GM21360 (cell line): ENCODE measurements around the gene ACYP1.

Source experiments
- ATAC-seq: cut with Tn5 transposase; IDR thresholded peaks from one replicate; pipeline ENCODE4 v1.9.1; 2021; ENCODE audit warnings: mild to moderate bottlenecking, moderate library complexity; ENCODE audit not compliant: unreplicated experiment

Gene ACYP1

GRCh38 chr14:75063491-75064204 is at the start of gene ACYP1:
ACYP1 (minus strand) TSS chr14:75064024; CDS start chr14:75063553, 471 bp downstream.
- peak; percentile 93 for ATAC-seq

DNA sequence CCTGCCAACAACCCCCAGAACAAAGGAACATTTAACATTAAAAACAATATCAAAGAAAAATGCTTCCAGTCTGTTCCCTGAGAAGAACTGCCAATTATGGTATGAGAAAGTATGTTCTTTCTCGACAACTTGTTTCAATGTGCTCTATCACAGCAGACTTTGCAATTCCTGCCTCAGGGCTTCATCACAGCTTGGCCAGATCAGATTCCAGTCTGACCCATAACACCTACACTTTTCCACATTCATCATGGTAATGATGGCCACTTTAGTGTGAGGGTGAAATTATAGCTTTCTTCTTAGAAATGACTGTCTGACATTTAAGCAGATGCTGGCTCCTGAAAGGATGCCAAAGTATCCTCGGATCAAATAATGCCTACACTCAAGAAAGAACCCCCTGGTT is 46.1 kb upstream of the ACYP1 start:
- ATAC-seq: no peak

DNA sequence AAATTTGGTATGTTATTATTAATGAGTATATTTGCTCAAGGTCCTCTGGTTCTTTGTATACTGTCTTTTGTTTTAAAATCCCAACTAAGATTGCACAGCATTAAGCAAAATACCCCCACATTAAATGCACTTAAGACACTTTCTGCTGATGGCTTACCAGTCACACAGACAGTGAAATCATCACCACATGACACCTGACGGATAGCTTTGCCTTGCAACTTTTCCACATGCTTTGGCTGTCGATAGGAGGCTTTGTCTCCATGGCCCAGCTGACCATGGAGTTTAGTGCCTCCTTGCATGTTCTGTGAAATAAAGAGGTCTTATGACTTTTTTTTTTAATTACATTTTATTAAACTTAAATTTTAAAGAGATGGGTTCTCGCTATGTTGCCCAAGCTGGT is 43.4 kb upstream of the ACYP1 start:
- no peak for ATAC-seq

DNA sequence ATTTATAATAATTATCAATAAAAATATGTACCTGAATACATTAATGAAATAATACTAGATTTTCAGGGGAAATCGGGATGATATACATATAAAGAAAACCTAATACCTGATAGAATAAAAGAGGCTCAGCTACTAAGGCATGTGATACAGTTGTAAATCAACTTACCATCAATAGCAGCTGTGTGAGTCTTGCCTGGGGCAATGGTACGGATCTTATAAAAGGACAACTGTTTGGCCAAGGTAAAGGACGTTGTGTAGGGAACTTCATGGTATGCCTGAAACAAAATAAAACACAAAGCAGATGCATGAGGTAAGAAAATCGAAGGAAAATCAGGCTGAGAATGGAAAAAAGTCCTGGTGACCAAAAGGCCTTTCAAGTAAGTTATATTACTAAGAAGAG is 37.7 kb upstream of the ACYP1 start:
- no peak for ATAC-seq

GRCh38 chr14:75098682-75099081 is 34.9 kb upstream of the ACYP1 start:
- no peak for ATAC-seq

GRCh38 chr14:75098212-75098611 is 34.4 kb upstream of the ACYP1 start:
- ATAC-seq: no peak

DNA sequence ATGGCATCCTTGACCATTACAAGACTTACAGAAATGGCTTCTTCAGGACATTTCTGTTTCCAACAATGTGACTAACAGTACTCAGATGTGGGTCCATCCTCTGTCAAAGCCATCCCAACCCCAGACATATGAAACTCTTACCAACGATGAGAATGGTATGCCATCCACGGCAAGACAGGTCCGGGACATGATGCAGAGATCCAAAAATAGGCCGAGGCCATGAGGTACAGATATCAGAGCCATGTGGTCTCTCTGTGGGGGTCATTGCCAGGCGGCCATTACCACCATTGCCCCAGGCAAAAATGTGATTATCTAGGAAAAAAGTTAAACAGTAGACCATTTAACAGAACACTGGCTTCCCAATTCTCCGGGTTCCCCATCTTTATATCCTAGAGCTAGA is 33.1 kb upstream of the ACYP1 start:
- ATAC-seq: no peak

- no peak for ATAC-seq
Measured at GRCh38 chr14:75095690-75096089, 31.9 kb upstream of the ACYP1 start.

DNA sequence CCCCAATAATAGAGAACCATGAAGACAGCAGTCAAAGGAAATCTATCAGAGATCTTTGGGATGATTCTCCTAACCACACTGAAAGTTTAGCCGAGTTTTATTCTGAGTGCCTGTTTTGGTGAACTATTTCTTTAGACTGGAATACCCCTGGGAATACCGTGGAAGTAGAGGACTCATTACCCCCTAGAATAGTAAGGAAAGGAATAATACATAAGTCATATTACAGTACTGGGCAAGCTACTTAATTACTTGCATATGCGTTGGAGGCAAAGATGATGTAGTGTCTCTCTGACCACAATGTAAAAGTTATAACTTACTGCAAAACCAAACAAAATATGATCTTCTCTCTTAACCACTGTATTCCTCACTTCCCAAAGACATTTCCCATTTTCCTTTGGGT is 31.1 kb upstream of the ACYP1 start:
- ATAC-seq: no peak

DNA sequence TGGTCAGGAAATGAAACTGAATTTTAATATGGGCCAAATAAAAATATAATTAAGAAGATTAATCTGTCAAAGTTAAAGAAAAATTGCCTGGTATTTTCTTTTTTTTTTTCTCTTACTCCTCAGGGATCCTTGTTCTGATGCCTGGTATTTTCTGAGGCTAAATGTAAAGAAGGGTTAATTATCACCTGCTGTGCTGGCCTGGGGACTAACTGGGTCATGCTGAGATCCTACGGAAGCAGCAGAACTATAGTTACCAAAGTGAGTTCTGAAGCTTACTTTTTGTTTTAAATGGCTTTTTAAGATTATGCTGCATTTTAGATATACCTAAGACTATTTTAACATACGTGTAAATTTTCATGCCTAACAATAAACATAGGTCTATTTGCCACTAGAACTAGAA is 28.9 kb upstream of the ACYP1 start:
- ATAC-seq: no peak

DNA sequence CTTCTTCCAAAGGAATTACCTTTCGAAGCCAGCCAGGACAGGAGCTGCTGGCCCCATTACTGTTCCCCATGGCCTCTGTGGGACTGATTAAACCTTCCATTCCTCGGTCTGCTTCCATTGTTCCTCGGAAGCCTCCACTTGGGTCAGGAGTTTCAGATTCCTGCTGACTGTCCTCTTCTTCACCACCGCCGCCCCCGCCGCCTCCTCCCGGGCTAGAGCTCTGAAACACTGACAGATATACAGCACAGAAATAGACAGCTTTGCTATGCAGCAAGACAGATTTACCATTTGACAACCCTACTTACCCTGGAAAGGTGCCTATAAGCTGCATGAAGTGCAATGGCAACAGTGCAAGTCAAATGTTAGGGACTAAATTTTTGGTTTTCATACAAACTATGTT is 27.4 kb upstream of the ACYP1 start:
- ATAC-seq: no peak

GRCh38 chr14:75090353-75090752 is 26.5 kb upstream of the ACYP1 start:
- ATAC-seq: no peak

GRCh38 chr14:75088566-75089373 is 24.9 kb upstream of the ACYP1 start:
- no peak for ATAC-seq

- ATAC-seq: no peak
Measured at GRCh38 chr14:75088153-75088552, 24.3 kb upstream of the ACYP1 start.

DNA sequence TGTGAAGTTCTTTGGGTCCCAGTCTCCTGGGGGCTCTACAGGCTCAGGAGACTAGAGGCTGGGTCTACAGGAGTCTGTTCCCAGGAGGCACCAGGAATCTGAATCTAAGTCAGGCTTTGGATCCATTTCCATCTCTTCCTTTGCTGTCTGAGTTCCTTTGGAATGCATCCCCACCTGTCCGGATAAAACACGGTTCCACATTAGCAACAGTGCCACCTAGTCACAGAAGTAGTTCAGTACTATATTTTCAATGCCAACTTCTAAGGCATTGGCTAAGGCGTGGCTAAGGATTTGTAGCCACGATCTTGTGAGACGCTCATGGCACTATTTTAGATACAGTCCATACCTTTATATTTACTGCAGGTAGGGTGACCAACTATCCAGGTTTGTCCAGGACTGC is 20.7 kb upstream of the ACYP1 start:
- ATAC-seq: no peak

GRCh38 chr14:75083271-75083670 is 19.4 kb upstream of the ACYP1 start:
- ATAC-seq: no peak

- no peak for ATAC-seq
Measured at GRCh38 chr14:75081660-75082229, 17.9 kb upstream of the ACYP1 start.

- no peak for ATAC-seq
Measured at GRCh38 chr14:75079521-75079920, 15.7 kb upstream of the ACYP1 start.

DNA sequence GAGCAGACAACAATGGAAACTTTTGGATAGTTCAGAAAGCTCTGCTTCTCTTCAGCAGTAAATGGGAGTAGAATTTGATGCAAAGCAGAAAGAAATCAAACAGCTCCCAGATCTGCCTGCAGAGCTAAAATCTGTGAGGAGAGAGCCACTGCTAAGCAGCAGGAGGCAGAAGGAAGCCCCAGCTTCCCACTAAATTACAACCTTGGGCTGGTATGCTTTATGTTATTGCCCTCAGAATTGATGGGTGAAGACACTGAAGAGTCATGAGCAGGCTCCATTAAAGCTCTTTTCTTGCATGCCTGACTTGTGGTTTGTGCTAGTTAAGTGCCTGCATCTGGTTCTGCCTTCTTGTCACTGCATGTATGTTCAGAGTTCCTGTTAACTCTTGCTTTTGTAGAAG is 14.0 kb upstream of the ACYP1 start:
- ATAC-seq: no peak

DNA sequence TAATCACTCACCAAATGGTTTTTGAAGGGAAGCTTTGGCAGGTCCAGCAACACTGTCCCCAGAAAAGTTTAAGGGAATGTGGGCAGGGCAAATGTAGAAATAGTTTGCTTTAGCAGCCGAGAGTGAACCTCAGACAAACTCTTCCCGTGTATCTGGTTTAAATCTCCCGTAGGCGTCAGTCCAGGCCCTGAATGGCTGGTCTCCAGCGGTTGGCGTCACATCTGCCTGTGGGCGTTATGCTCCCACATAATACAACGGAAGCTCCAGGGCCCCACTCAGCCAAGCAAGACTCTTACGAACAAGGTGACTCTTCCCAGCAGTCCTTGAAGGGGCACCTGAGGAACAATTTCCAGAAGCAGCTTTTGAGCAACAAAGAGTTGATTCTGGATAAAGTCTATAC is 6.6 kb upstream of the ACYP1 start:
- ATAC-seq: no peak

DNA sequence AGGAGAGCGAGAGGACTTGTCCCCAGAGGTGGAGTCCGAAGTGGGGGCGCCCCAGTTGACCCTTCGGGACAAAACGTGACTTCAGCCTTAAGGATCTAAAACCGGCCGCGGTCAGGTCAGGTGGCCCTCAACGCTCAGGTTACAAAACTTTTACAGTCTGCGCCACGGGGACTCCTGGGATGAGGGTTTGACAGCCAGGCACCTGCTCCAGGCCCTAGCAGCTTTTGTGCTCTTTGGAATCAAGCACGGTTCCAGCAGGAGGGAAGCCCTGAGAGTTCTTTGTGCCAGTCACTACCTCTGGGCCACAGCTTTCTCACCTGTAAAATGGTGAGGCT is 6.0 kb upstream of the ACYP1 start:
- ATAC-seq: no peak

DNA sequence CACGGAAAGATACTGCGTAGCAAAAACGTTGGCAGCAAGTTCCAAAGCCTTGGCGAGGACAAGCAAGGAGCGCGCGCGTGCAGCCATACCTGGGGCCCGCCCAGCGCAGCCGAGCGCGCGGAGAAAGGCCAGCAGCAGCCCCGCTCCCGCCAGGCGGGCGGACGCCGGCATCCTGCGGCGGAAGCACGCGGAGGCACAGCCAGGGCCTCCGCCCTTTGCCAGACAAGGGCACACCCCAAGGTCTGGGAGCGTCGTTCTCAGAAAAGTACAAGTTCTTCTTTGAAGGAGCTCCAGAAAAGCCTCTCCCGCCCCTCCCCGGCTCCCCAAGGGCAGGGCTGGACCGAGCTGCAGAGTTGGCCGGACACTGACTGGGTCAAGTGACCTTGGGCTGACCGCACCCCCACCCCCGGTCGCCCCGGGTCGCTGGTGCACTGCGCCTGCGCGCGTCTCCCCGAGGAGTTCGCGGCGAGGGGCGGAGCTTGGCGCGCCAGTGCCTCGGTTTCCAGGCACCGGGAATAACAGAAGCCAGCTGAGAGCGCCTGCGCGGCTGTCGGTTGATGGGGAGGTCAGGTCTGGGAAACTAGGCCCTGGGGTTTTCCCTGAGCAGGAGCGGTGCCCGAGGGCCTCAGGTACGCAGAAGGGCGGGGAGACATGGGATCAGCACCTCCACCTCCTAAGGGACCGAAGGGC is 5.4 kb upstream of the ACYP1 start, which contains the start of gene ZC2HC1C:
Gene ZC2HC1C, plus strand, starts transcription at position 521 of the 690 bp plus-strand sequence. CDS start 933 bp downstream, outside the sequence.
- ATAC-seq: peak; percentile 67
